Osteoblast (primary cell): ENCODE results near the gene PLEKHM1. TPM values are rescaled to one million over a fixed set of nuclear protein-coding genes. Genes with fewer than 3 reads are reported as not detected.
A peak's percentile ranks its signal among the peaks of the same experiment; 100 is the strongest.

Source experiments
- DNase-seq: peaks from one replicate; pipeline ENCODE4 v3.0.0; 2011; ENCODE audit warnings: low spot score, mixed read lengths; ENCODE audit not compliant: insufficient read length; ENCODE audit errors: missing footprints
- H2AFZ ChIP-seq: 2 replicates; pipeline ENCODE4 v1.6.0; 2011; ENCODE audit warnings: mild to moderate bottlenecking, low read length
- H3K27ac ChIP-seq: 2 replicates; pipeline ENCODE4 v1.5.1; 2011; ENCODE audit warnings: mild to moderate bottlenecking, low read depth, low read length, moderate library complexity
- H3K27me3 ChIP-seq: 2 replicates; pipeline ENCODE4 v1.6.0; 2012; ENCODE audit warnings: mild to moderate bottlenecking, control low read depth, inconsistent platforms, low read length, moderate library complexity; ENCODE audit not compliant: insufficient read depth
- H3K36me3 ChIP-seq: 2 replicates; pipeline ENCODE4 v1.5.1; 2011; ENCODE audit warnings: mild to moderate bottlenecking, low read length, control low read depth, moderate library complexity; ENCODE audit not compliant: insufficient read depth
- H3K4me1 ChIP-seq: 2 replicates; pipeline ENCODE4 v1.5.1; 2011; ENCODE audit warnings: mild to moderate bottlenecking, low read length, control low read depth, moderate library complexity; ENCODE audit not compliant: insufficient read depth
- H3K4me2 ChIP-seq: 2 replicates; pipeline ENCODE4 v1.6.0; 2011; ENCODE audit warnings: mild to moderate bottlenecking, low read length; ENCODE audit not compliant: insufficient read depth
- H3K4me3 ChIP-seq: fragments of 200-600 bp; sonication (generic); 3 replicates; pipeline ENCODE4 v1.5.1; 2012; ENCODE audit warnings: mild to moderate bottlenecking, low read length, inconsistent platforms; ENCODE audit not compliant: insufficient read depth
- H3K79me2 ChIP-seq: 2 replicates; pipeline ENCODE4 v1.6.0; 2012; ENCODE audit warnings: mild to moderate bottlenecking, low read length, control low read depth, inconsistent platforms; ENCODE audit not compliant: insufficient read depth
- H3K9me3 ChIP-seq: 2 replicates; pipeline ENCODE4 v1.5.1; 2011; ENCODE audit warnings: low read depth, low read length, control low read depth
- H4K20me1 ChIP-seq: 2 replicates; pipeline ENCODE4 v1.6.0; 2012; ENCODE audit warnings: mild to moderate bottlenecking, low read length, control low read depth; ENCODE audit not compliant: insufficient read depth
- CTCF ChIP-seq: IDR thresholded peaks from 2 replicates; pipeline ENCODE4 v1.5.1; 2011; ENCODE audit warnings: mild to moderate bottlenecking, low read depth, low read length, moderate library complexity; ENCODE audit errors: extremely low read depth
- total RNA-seq: library from RNA; depleted of rRNA; stranded (reverse); fragments of >200 nt; gene quantifications from 2 replicates; pipeline ENCODE4 v1.2.3, GENCODE V29; 2012

The PLEKHM1 gene
- total RNA-seq, 1 donor = 30.8 TPM

DNA sequence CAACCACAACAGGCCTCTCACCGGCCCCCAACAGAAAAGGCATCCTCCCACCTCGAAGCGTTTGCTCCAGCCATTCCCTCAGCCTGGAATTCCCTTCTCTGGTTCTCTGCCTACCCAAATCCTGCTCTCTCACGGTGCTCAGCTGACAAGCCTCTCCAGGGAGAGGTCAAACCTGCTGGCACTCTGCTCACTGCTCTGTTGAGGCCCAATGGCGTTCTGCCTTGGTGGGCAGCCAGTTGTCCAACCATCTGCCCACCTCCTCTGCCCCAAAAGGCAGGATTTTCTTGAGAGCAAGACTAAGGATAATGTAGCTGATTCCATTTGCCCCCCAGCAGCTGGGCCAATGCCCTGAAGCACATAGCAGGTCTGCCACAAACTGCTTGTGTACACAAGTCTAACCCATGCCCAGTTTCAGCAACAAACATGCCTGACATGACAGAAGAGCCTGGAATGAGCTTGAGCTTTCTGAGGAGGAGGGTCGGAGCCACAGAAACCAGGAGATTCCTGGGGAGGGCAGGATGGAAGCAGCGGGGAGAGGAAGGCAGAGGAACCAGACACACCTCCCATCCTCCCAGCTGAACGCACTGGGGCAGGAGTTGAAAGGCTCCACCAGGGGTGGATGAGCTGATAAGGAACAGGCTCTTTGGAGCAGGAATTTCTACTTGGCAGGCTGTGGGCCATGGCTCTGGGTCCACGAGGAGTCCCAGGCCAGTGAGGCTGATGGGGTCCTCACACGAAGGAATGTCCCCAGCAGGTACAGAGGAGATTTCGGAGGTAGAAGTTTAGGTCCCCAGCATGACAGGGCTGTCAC, 81.7 kb downstream of the PLEKHM1 start:
- peak; percentile 79 for DNase-seq
- no peak for TF ChIP-seq CTCF
- Histone ChIP-seq H3K4me2 (no peak overlapping the region), H3K4me3 (no peak overlapping the region), H3K4me1 (peaks cover 3% of the 10 kb centered on the region), H3K9me3 (no peaks in the 10 kb centered on the region), H4K20me1 (no peaks in the 10 kb centered on the region), H3K79me2 (no peaks in the 10 kb centered on the region), H3K27ac (no peak overlapping the region), H2AFZ (no peak overlapping the region), H3K36me3 (no peaks in the 10 kb centered on the region), H3K27me3 (peaks cover 13% of the 10 kb centered on the region)

DNA sequence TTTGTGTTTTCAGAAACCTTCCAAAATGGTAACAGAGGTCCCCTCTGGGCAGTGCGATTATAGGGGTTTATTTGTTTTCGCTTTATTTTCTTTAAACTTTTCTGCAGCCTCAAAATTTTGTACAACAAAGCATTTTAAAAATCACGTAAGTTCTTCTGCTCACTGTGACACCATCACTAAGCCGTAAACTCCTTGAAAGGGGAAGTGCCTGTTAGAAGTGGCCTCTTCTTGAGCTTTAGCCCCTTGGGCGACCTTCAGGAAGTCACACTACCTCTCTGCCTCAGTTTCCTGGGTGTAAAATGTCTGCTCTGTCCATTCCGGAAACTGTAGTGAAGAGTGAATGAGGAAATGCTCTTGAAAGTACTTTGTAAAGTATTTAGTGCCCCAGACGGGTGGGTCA, 84.4 kb downstream of the PLEKHM1 start:
- H3K27me3 ChIP-seq = peaks cover 13% of the 10 kb centered on the region
- peak overlapping the region; percentile 75 for H3K4me2 ChIP-seq
- H3K4me3 ChIP-seq = peak overlapping the region; percentile 64
- H3K9me3 ChIP-seq = no peaks in the 10 kb centered on the region
- H3K79me2 ChIP-seq = no peaks in the 10 kb centered on the region
- no peaks in the 10 kb centered on the region for H4K20me1 ChIP-seq
- no peak overlapping the region for H3K27ac ChIP-seq
- H3K4me1 ChIP-seq = peaks cover 3% of the 10 kb centered on the region
- H2AFZ ChIP-seq = no peak overlapping the region
- TF ChIP-seq CTCF = no peak
- DNase-seq = peak; percentile 58
- no peaks in the 10 kb centered on the region for H3K36me3 ChIP-seq

DNA sequence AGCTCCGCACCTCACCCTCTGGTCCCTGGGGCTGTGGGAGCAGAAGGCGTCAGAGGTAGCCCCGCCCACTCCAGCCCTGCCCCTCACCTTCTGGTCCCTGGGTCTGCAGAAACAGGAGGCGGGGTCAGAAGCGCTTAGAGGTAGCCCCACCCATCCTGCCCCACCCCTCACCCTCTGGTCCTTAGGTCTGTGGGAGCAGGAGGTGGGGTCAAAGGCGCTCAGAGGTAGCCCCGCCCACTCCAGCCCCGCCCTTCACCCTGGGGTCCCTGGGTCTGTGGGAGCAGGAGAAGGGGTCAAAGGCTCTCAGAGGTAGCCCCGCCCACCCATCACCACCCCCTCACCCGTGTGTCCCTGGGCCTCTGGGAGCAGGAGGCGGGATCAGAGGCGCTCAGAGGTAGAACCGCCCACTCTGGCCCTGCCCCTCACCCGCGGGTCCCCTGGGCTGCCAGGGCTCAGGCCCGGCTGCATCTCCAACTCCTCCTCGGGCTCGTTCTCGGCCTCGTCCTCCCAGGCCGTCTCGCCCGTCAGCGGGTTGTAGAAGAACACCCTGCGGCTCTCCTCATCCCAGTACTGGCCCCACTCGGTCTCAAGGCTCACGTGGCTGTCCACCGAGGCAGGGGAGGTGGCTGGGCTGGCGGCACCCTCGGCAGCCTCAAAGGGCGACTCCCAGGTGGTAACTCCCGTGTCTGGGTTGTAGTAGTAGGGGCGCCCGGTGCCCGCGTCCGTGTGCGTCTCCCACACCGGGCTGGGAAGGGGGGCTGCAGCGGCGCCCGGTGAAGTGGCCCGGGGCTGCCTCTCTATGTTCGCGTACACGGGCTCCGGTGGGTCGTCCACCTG, 85.1 kb downstream of the PLEKHM1 start:
- no peaks in the 10 kb centered on the region for H3K36me3 ChIP-seq
- no peak for TF ChIP-seq CTCF
- H3K9me3 ChIP-seq = no peaks in the 10 kb centered on the region
- peak overlapping the region; percentile 75 for H3K4me2 ChIP-seq
- H3K79me2 ChIP-seq = no peaks in the 10 kb centered on the region
- H3K4me1 ChIP-seq = peaks cover 3% of the 10 kb centered on the region
- H2AFZ ChIP-seq = peak overlapping the region; percentile 81
- H3K4me3 ChIP-seq = peak overlapping the region; percentile 64
- H3K27me3 ChIP-seq = peaks cover 13% of the 10 kb centered on the region
- peak; percentile 89 for DNase-seq
- no peaks in the 10 kb centered on the region for H4K20me1 ChIP-seq
- H3K27ac ChIP-seq = no peak overlapping the region

- Histone ChIP-seq H3K9me3 (no peaks in the 10 kb centered on the region), H4K20me1 (no peaks in the 10 kb centered on the region), H2AFZ (no peak overlapping the region), H3K27me3 (peaks cover 13% of the 10 kb centered on the region), H3K4me1 (peaks cover 3% of the 10 kb centered on the region), H3K27ac (no peak overlapping the region), H3K4me3 (no peak overlapping the region), H3K4me2 (no peak overlapping the region), H3K36me3 (no peaks in the 10 kb centered on the region), H3K79me2 (no peaks in the 10 kb centered on the region)
- no peak for TF ChIP-seq CTCF
- peak; percentile 42 for DNase-seq
These were observed 85.7 kb downstream of the PLEKHM1 start for GRCh38 chr17:45404870-45405249.
